Measurements from ENCODE around the gene TRMT2A. TPM values are rescaled to one million over a fixed set of nuclear protein-coding genes. Genes with fewer than 3 reads are reported as not detected.

The TRMT2A gene
- total RNA-seq, 1 experiment from 2014 or later = 68.1 TPM

- Histone ChIP-seq H3K4me1 (ENCODE audit: insufficient read depth, low read length, poor library complexity, severe bottlenecking) (peaks cover 5% of the 10 kb centered on the region), H3K9me3 (ENCODE audit: low read depth, low read length, poor library complexity, severe bottlenecking) (no peaks in the 10 kb centered on the region), H3K27me3 (replicated peaks; ENCODE audit: insufficient read depth, low read depth, low read length, poor library complexity) (no peaks in the 10 kb centered on the region), H3K27ac (ENCODE audit: low read depth, low read length, poor library complexity, severe bottlenecking) (peak within 1 kb of the TSS; percentile 87), H3K36me3 (ENCODE audit: insufficient read depth, low read length, poor library complexity, severe bottlenecking) (peaks cover 16% of the 10 kb centered on the region), H3K4me3 (ENCODE audit: low read depth, low read length, poor library complexity, severe bottlenecking) (peak within 1 kb of the TSS; percentile 88)
- POLR2A ChIA-PET (ENCODE audit: low non-redundant PET) = no interaction called here
- DNase-seq (ENCODE audit: low spot score) = peak; percentile 37
- BruUV-seq (replicated peaks) = no TSS peak
- CTCF ChIA-PET = no interaction called here
- TF ChIP-seq EZH2 (IDR thresholded peaks at IDR 0.05; ENCODE audit: borderline replicate concordance, low read depth, low read length, poor library complexity, severe bottlenecking) (no peak), CTCF (conservative IDR thresholded peaks at IDR 0.05; ENCODE audit: low read depth, low read length) (no peak)
- intact Hi-C loops (cut with micrococcal nuclease; ENCODE audit: unreplicated experiment) = no loop called here
Observed at GRCh38 chr22:20131597-20131858, 14.5 kb upstream of the TRMT2A start, which contains the start of gene ZDHHC8. TSS of gene ZDHHC8 (plus strand) at chr22:20131804. CDS start at chr22:20131948, 144 bp downstream.

- TF ChIP-seq EZH2 (IDR thresholded peaks at IDR 0.05; ENCODE audit: borderline replicate concordance, low read depth, low read length, poor library complexity, severe bottlenecking) (no peak), CTCF (conservative IDR thresholded peaks at IDR 0.05; ENCODE audit: low read depth, low read length) (no peak)
- Histone ChIP-seq H3K4me1 (ENCODE audit: insufficient read depth, low read length, poor library complexity, severe bottlenecking) (peaks cover 5% of the 10 kb centered on the region), H3K27ac (ENCODE audit: low read depth, low read length, poor library complexity, severe bottlenecking) (peak overlapping the region; percentile 87), H3K4me3 (ENCODE audit: low read depth, low read length, poor library complexity, severe bottlenecking) (peak overlapping the region; percentile 88), H3K36me3 (ENCODE audit: insufficient read depth, low read length, poor library complexity, severe bottlenecking) (peaks cover 21% of the 10 kb centered on the region), H3K27me3 (replicated peaks; ENCODE audit: insufficient read depth, low read depth, low read length, poor library complexity) (no peaks in the 10 kb centered on the region), H3K9me3 (ENCODE audit: low read depth, low read length, poor library complexity, severe bottlenecking) (no peaks in the 10 kb centered on the region)
- ChIA-PET POLR2A (ENCODE audit: low non-redundant PET) (no interaction called here), CTCF (no interaction called here)
- BruUV-seq (replicated peaks) = no TSS peak
- peak; percentile 82 for DNase-seq (ENCODE audit: low spot score)
- intact Hi-C loops (cut with micrococcal nuclease; ENCODE audit: unreplicated experiment) = no loop called here
Observed at GRCh38 chr22:20130731-20131596, 13.9 kb upstream of the TRMT2A start.

GRCh38 chr22:20130319-20130718 lies 13.3 kb upstream of the TRMT2A start:
- Histone ChIP-seq H3K9me3 (ENCODE audit: low read depth, low read length, poor library complexity, severe bottlenecking) (no peaks in the 10 kb centered on the region), H3K27me3 (replicated peaks; ENCODE audit: insufficient read depth, low read depth, low read length, poor library complexity) (no peaks in the 10 kb centered on the region), H3K4me3 (ENCODE audit: low read depth, low read length, poor library complexity, severe bottlenecking) (peak overlapping the region; percentile 88), H3K4me1 (ENCODE audit: insufficient read depth, low read length, poor library complexity, severe bottlenecking) (peaks cover 5% of the 10 kb centered on the region), H3K36me3 (ENCODE audit: insufficient read depth, low read length, poor library complexity, severe bottlenecking) (peaks cover 28% of the 10 kb centered on the region), H3K27ac (ENCODE audit: low read depth, low read length, poor library complexity, severe bottlenecking) (peak overlapping the region; percentile 87)
- no TSS peak for BruUV-seq (replicated peaks)
- no peak for TF ChIP-seq CTCF (conservative IDR thresholded peaks at IDR 0.05; ENCODE audit: low read depth, low read length)
- TF ChIP-seq EZH2 (IDR thresholded peaks at IDR 0.05; ENCODE audit: borderline replicate concordance, low read depth, low read length, poor library complexity, severe bottlenecking) = no peak
- intact Hi-C loops (cut with micrococcal nuclease; ENCODE audit: unreplicated experiment) = no loop called here
- CTCF ChIA-PET = no interaction called here
- POLR2A ChIA-PET (ENCODE audit: low non-redundant PET) = no interaction called here
- DNase-seq (ENCODE audit: low spot score) = no peak
